Measurements from ENCODE around the gene ADGRV1.

Gene ADGRV1

DNA sequence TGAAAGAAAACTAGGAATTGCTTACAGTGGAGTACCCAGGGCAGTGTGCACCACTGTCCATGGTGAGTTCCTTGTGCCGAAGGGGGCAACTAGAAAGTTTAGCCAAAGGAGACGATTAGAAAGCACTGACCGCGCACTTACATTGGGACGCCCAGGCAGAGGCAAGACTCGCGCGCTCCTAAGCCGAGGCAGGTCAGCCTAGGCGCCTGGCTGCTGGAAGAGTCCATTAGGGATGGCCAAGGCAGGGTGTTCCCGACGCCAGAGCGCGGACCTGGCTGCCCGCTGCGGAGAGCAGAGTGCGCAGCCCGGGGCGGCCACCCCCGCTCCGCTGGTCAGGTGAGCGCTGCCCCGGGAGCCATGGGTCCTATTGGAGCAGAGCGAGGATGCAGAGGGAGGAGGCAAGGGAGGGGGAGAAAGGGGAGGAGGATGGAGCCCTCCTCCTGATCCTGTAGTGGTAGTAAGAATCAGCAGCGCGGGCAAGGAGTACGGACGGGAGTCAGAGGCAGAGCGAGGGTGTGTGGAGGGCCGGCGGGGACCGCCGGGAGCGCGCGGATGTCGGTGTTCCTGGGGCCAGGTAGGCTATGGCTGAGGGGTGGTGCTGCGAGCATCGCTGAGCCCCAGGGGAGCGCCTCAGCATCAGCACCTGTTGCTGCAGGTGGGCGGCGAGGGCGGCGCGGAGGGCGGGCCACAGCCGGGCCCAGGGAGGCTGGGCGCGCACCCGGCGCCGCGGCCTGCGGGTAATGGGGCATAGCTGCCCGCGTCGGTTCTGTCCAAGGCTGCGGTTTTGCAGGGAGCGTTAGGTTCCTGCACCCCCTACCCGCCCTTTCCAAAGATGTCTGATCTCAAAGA lies at the start of gene ADGRV1:
Gene ADGRV1 (plus strand): TSS at position 454 of the 849 bp plus-strand sequence. CDS start 99 bp downstream, at position 553.
- peak; percentile 79 to 81 for DNase-seq

- DNase-seq: no peak
Observed at GRCh38 chr5:90510438-90510837, 48.2 kb upstream of the ADGRV1 start.

GRCh38 chr5:90514520-90514919 lies 44.1 kb upstream of the ADGRV1 start:
- no peak for DNase-seq

DNA sequence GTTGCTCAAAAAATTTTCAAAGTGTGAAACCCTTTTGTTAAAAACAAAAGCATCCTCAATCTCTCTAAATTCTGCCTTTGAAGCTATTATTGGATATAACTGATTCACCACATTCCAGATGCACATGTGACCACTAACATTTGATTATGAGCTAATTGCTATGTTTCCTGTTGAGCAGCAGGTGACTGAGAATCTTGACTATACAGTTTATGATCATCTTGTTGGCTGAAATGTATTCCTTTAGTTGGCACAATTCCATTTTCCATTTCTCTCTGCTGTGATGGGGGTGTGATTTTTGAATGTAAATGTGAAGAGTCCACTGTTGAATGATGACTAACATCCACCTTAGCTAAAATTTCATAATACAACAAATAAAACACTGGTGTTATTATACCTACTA lies 39.9 kb upstream of the ADGRV1 start:
- no peak for DNase-seq

- no peak for DNase-seq
Observed at GRCh38 chr5:90519081-90519480, 39.5 kb upstream of the ADGRV1 start.

- DNase-seq: no peak
Observed at GRCh38 chr5:90528601-90529193, 29.9 kb upstream of the ADGRV1 start.

GRCh38 chr5:90529194-90529938 lies 29.2 kb upstream of the ADGRV1 start, which contains the start of gene LYSMD3:
Gene LYSMD3, minus strand, starts transcription at chr5:90529584. Its CDS starts 4,295 bp downstream, at chr5:90525289.
- DNase-seq: peak; percentile 88 to 91

GRCh38 chr5:90529939-90530677 lies 28.5 kb upstream of the ADGRV1 start:
- DNase-seq: peak; percentile 29 to 74

GRCh38 chr5:90530736-90531487 lies 27.7 kb upstream of the ADGRV1 start:
- no peak for DNase-seq

- DNase-seq: no peak
Observed at GRCh38 chr5:90533794-90534193, 24.8 kb upstream of the ADGRV1 start.

GRCh38 chr5:90534922-90535321 lies 23.7 kb upstream of the ADGRV1 start:
- DNase-seq: no peak

- no peak for DNase-seq
Observed at GRCh38 chr5:90542827-90543519, 15.6 kb upstream of the ADGRV1 start.

DNA sequence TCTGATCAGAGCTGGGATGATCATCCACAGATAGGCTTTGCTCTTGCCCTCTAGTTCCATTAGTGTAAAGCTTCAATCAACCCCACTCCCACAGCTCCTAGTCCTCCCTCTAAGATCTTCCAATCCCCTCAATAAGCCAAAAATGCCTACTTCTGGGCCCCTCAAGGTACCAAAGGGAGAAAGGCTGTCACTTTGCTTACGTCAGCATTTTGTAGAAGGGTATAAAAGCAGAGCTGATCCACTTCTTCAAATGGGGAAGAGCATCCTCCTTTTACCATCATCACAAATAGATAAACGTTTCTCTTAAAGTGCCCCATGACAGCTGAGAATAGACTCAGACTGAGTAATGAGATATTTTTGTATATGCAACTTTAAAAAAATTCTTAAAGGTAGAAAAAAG lies 13.1 kb upstream of the ADGRV1 start:
- DNase-seq: no peak

DNA sequence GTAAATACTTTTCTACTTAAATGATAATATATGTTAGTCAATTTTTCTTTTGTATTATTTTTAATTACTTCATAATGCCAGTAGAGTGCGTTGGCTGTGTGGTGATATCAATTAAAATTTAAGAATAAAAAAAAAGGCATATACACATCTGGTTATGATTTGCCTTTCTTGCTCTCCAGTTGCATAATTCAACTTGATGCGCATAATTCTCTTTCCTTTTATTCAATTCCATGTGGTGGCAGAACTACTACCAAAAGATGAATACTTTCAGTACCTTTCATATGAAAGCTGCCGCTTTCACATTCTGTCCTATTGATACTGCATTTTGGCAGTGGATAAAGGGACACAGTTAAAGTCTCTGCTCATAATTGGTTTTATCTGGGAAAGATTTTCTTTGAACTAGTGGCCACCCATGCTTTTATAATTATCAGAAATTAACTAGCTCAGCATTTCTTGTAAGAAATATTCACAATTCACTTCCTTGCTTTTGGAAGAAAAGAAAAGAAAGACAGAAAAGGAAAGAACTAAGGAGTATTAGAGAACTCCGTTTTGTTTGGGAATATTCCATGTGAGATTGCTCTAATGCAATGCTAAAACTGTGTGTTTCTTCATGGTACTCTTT lies 12.3 kb upstream of the ADGRV1 start:
- no peak for DNase-seq

- DNase-seq: no peak
Observed at GRCh38 chr5:90547072-90547536, 11.5 kb upstream of the ADGRV1 start.

- no peak for DNase-seq
Observed at GRCh38 chr5:90548069-90548593, 10.5 kb upstream of the ADGRV1 start.

DNA sequence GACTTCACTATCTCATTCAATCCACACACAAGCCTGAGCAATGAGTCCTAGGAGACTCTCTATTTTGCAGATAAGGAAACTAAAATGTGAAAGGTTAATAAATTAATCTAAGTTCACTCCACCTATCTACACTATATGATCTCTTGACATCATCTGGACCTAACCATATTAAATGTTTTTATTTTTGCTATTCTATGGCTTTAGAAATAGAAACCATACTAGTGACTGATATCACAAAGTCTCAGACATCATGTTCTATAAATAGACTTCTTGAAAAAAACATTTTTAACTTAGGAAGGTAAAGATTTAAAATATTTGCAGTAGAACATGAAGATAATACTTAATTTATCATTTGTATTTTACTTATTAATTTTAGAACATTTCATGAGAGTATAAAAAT lies 9.4 kb upstream of the ADGRV1 start:
- DNase-seq: no peak

DNA sequence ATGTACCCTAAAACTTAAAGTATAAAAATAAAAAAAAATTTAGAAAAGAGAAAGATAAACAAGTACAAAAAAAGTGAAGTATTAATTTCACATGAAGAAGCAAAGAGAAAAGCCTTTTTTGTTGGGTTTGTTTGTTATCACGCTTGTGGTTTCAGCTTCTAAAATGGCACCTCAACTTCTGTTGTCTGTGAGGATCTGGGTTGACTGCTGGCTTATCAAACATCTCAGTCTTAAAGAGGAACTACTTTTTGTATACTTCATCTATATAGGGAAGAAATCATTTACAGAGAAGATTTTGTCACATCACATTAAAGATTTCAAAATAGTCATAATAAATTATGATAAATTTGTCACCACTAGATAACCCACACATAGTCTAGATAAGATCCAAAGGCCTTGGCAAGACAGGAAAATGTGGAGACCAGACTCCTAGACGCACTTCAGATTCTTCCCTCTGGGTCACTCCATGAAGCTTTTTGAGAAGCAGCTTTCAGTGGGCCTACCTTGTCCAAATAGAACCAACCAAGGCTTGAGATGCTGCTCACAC lies 8.8 kb upstream of the ADGRV1 start:
- DNase-seq: no peak

DNA sequence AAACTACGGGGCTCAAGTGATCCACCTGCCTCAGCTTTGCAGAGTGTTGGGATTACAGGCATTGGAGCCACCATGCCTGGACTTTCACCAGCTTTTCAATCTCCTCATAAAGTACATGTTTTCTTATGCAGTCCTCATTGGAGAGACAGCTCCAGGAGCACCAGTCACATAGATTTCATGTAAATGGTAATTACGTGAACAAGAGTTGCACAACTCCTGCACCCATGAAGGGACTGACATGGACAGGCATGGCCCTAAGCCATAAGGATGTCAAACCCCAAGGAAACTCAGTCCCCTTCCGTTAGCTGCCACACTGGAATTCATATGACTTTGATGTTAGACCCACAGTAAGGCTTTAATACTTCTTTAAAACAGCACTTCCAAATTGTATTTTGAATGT lies 7.6 kb upstream of the ADGRV1 start:
- DNase-seq: no peak

GRCh38 chr5:90551376-90551775 lies 7.2 kb upstream of the ADGRV1 start:
- no peak for DNase-seq
